GM12801 (cell line): ENCODE data around the gene KANSL1.

Experiments used
- CTCF ChIP-seq: IDR thresholded peaks from one replicate; pipeline ENCODE4 v1.5.1; 2011; ENCODE audit warnings: control low read depth; ENCODE audit not compliant: insufficient read length; ENCODE audit errors: extremely low read depth

KANSL1 gene

GRCh38 chr17:46064460-46064859 is 128.8 kb downstream of the KANSL1 start:
- no peak for TF ChIP-seq CTCF

- no peak for TF ChIP-seq CTCF
These were observed 130.0 kb downstream of the KANSL1 start for GRCh38 chr17:46063241-46063640.

GRCh38 chr17:46061435-46061834 is 131.8 kb downstream of the KANSL1 start:
- TF ChIP-seq CTCF, result no peak

DNA sequence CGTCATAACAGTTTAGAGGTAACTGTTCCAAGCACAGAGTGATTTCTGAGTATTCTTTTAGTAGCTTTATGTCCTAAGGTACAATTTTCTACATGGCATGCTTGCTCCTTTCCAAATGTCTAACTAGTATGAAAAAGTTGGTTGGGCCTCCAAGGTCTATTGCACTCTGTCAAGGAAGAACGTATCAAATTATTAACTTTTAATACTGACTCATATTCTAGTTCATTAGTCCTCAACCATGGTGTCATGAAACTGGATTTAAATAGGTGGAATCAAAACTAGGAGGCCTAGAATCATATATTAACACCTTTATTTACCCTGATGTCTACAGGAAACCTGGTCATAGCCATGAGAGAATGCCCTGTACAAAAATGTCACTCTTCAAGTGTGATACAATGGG is 132.8 kb downstream of the KANSL1 start:
- no peak for TF ChIP-seq CTCF

DNA sequence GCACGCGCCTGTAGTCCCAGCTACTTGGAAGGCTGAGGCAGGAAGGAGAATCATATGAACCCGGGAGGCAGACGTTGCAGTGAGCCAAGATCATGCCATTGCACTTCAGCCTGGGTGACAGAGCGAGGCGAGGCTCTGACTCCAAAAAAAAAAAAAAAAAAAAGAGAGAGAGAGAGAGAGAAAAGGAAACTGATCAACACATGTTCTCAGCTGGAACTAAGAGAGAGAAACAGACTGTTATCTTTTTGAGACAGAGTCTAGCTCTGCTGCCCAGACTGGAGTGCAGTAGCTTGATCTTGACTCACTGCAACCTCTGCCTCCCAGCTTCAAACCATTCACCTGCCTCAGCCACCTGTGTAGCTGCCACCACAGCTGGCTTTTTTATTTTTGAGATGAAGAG is 133.7 kb downstream of the KANSL1 start:
- no peak for TF ChIP-seq CTCF

DNA sequence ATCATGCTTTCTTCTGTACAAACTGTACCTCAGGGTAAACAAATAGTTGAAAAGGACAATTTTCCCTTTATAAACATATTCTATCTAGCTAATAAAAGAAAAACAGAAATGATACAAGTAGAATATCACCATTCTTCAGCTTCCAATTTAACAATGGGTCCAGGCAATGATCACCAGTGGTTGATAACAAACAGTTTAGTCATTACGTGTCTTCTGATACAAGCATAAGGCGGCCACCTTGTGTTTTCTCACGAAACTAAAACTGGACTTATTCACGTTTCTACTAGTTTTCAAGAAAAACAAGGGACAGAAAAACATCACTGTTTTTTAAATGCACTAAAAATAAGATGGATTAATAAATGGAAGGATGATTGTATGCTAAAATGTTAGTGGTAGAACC is 135.9 kb downstream of the KANSL1 start:
- no peak for TF ChIP-seq CTCF

- TF ChIP-seq CTCF, result no peak
These were observed 136.4 kb downstream of the KANSL1 start for GRCh38 chr17:46056800-46057304.
